ENCODE data around the gene STK31. TPM values are rescaled to one million over a fixed set of nuclear protein-coding genes. Genes with fewer than 3 reads are reported as not detected.
"Not testable (repeated sequence)": the region's sequence is repeated elsewhere in the genome, so short reads cannot be mapped to it uniquely, and the experiment has no call there.

STK31 gene
- total and polyA plus RNA-seq, 10 of the 15 experiments (the other 5 are each of a cell fraction or from before 2014, with no cell fraction given), result 0.08 to 0.49 (median 0.17) TPM; not detected in 1

- RAD21 ChIA-PET (ENCODE audit: unreplicated experiment), result no interaction called here
- H3K4me1 ChIP-seq (ENCODE audit: control insufficient read depth, insufficient read depth, low read length), result no peaks in the 10 kb centered on the region
- no peaks in the 10 kb centered on the region for H3K79me2 ChIP-seq (ENCODE audit: control insufficient read depth, insufficient read depth, low read length)
- ATAC-seq (no peak), FAIRE-seq (no peak), DNase-seq (ENCODE audit: low read depth, low spot score) (no peak)
- TF ChIP-seq CREM (IDR thresholded peaks at IDR 0.05; ENCODE audit: low read depth) (no peak), PKNOX1 (IDR thresholded peaks at IDR 0.05) (no peak), PAX5 (IDR thresholded peaks at IDR 0.05; ENCODE audit: borderline replicate concordance, low read depth, low read length) (no peak), GATAD2B (conservative IDR thresholded peaks at IDR 0.05; ENCODE audit: low read depth) (no peak), ATF7 (IDR thresholded peaks at IDR 0.05; ENCODE audit: low read depth) (no peak), SIX5 (IDR thresholded peaks at IDR 0.05; ENCODE audit: low read depth, low read length, severe bottlenecking) (no peak), TBL1XR1 (IDR thresholded peaks at IDR 0.05; ENCODE audit: low read depth, low read length) (no peak), NFYA (IDR thresholded peaks at IDR 0.05; ENCODE audit: borderline replicate concordance, low read depth, low read length) (no peak), NFXL1 (IDR thresholded peaks at IDR 0.05; ENCODE audit: borderline replicate concordance) (no peak), ZZZ3 (IDR thresholded peaks at IDR 0.05; ENCODE audit: control insufficient read depth, insufficient read length, low read depth) (no peak), SPI1 (IDR thresholded peaks at IDR 0.05; ENCODE audit: borderline replicate concordance, insufficient read depth, low read depth, low read length) (no peak), RELB (IDR thresholded peaks at IDR 0.05; ENCODE audit: low read depth) (no peak), RAD51 (IDR thresholded peaks at IDR 0.05) (no peak)
- in situ Hi-C loops (cut with MboI), result no loop called here
- no peaks in the 10 kb centered on the region for H3K27me3 ChIP-seq (replicated peaks in 1 of 2; ENCODE audit: control insufficient read depth in 2 of 2, insufficient read depth in 2 of 2, low read length in 1 of 2)
- no peak overlapping the region for H3K4me3 ChIP-seq
- no peaks in the 10 kb centered on the region for H4K20me1 ChIP-seq (ENCODE audit: control insufficient read depth, insufficient read depth)
- intact Hi-C loops (cut with micrococcal nuclease; ENCODE audit: unreplicated experiment), result no loop called here
- H3K9ac ChIP-seq (ENCODE audit: control insufficient read depth, insufficient read depth, low read length), result no peak overlapping the region
- CTCF ChIA-PET, result interaction anchor here (0.6 kb wide), 1 partner anchor 778 kb away, joined by 3 read pairs; no protein-coding TSS in a partner anchor
- no peaks in the 10 kb centered on the region; the same call in 2 of the 3 replicates for H3K9me3 ChIP-seq (replicated peaks; ENCODE audit: control insufficient read depth, insufficient read depth, low read length)
- 41% methylated on average over 1 of the region's 1 CpG for WGBS (ENCODE audit: insufficient coverage, insufficient replicate concordance, low lambda C conversion rate, missing lambda C conversion rate)
- SMC1A ChIA-PET (ENCODE audit: uncharacterized antibody, unreplicated experiment), result no interaction called here
- no peak overlapping the region for H3K4me2 ChIP-seq (ENCODE audit: control insufficient read depth, insufficient read depth)
- no peaks in the 10 kb centered on the region for H3K36me3 ChIP-seq (ENCODE audit: control insufficient read depth in 2 of 2, insufficient read depth in 2 of 2, low read length in 1 of 2)
- POLR2A ChIA-PET, result no interaction called here
- no peak overlapping the region for H2AFZ ChIP-seq (ENCODE audit: control insufficient read depth, low read depth, low read length)
- BruUV-seq (replicated peaks), result no TSS peak
- no peak overlapping the region for H3K27ac ChIP-seq (ENCODE audit: control insufficient read depth, insufficient read depth)
Observed at GRCh38 chr7:23873306-23873705, 163.3 kb downstream of the STK31 start.

DNA sequence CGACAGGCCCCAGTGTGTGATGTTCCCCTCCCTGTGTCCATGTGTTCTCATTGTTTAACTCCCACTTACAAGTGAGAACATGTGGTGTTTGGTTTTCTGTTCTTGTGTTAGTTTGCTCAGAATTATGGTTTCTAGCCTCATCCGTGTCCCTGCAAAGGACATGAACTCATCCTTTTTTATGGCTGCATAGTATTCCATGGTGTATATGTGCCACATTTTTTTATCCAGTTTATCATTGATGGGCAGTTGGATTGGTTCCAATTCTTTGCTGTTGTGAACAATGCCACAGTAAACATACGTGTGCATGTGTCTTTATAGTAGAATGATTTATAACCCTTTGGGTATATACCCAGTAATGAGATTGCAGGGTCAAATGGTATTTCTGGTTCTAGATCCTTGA lies 166.5 kb downstream of the STK31 start:
- H3K36me3 ChIP-seq (ENCODE audit: control insufficient read depth in 2 of 2, insufficient read depth in 2 of 2, low read length in 1 of 2); H3K4me1 ChIP-seq (ENCODE audit: control insufficient read depth, insufficient read depth, low read length); H3K4me2 ChIP-seq (ENCODE audit: control insufficient read depth, insufficient read depth); SMC1A ChIA-PET (ENCODE audit: uncharacterized antibody, unreplicated experiment); CTCF ChIA-PET; DNase-seq (ENCODE audit: low read depth, low spot score); RAD21 ChIA-PET (ENCODE audit: unreplicated experiment); H3K27me3 ChIP-seq (replicated peaks in 1 of 2; ENCODE audit: control insufficient read depth in 2 of 2, insufficient read depth in 2 of 2, low read length in 1 of 2); H4K20me1 ChIP-seq (ENCODE audit: control insufficient read depth, insufficient read depth); in situ Hi-C loops (cut with MboI); intact Hi-C loops (cut with micrococcal nuclease; ENCODE audit: unreplicated experiment); H3K79me2 ChIP-seq (ENCODE audit: control insufficient read depth, insufficient read depth, low read length); H3K9ac ChIP-seq (ENCODE audit: control insufficient read depth, insufficient read depth, low read length); POLR2A ChIA-PET; H3K9me3 ChIP-seq (replicated peaks; ENCODE audit: control insufficient read depth, insufficient read depth, low read length); ATAC-seq; H3K4me3 ChIP-seq; FAIRE-seq; BruUV-seq (replicated peaks); H2AFZ ChIP-seq (ENCODE audit: control insufficient read depth, low read depth, low read length); H3K27ac ChIP-seq (ENCODE audit: control insufficient read depth, insufficient read depth): not testable (repeated sequence)
- WGBS (ENCODE audit: insufficient coverage, insufficient replicate concordance, low lambda C conversion rate, missing lambda C conversion rate), result 14% methylated on average over 3 of the region's 3 CpGs

Measured in GM12878 (cell line).